B cell (primary cell): ENCODE results near the gene LMO7. TPM values are rescaled to one million over a fixed set of nuclear protein-coding genes. Genes with fewer than 3 reads are reported as not detected.

Experiments used
- ATAC-seq: fragments of 200-7000 bp; cut with Tn5 transposase; one replicate; pipeline ENCODE4 v1.10.0; 2021; ENCODE audit warnings: low read depth, mild to moderate bottlenecking, moderate number of reproducible peaks, moderate library complexity
- CTCF ChIA-PET: fragments of 350-600 bp; sonication (Branson Sonifier 250); formaldehyde crosslinking; loops from one replicate; lab custom pipeline; 2021; ENCODE audit warnings: antibody characterized with exemption, inconsistent platforms; lab: Charles Lee
- POLR2A ChIA-PET: fragments of 350-600 bp; sonication (Branson Sonifier 250); formaldehyde crosslinking; loops from one replicate; lab custom pipeline; 2021; ENCODE audit warnings: antibody characterized with exemption; lab: Charles Lee
- DNase-seq: peaks from one replicate; pipeline ENCODE4 v3.0.0; 2013
- H2AFZ ChIP-seq: 2 replicates; pipeline ENCODE4 v1.6.1; 2012; ENCODE audit warnings: mild to moderate bottlenecking, low read depth, low read length; ENCODE audit not compliant: insufficient read depth, poor library complexity, severe bottlenecking
- H3K27ac ChIP-seq, 2 donors: 1 replicate in 1 of 2; 2 replicates in 1 of 2; pipeline ENCODE4 v1.5.1; 2012 to 2013; ENCODE audit warnings: low read length in 2 of 2, mild to moderate bottlenecking in 2 of 2, moderate library complexity in 1 of 2
- H3K27me3 ChIP-seq, 4 experiments: fragments of 200-600 bp in 1 of 4; sonication (generic) in 1 of 4; replicated peaks in 1 of 4; 1 replicate in 2 of 4; 2 replicates in 2 of 4; pipeline versions ENCODE4 v1.6.1 to v1.7.0; 2013 to 2016; ENCODE audit warnings: low read length in 3 of 4, mild to moderate bottlenecking in 2 of 4, mixed read lengths in 1 of 4, moderate library complexity in 1 of 4; ENCODE audit not compliant: insufficient read depth in 4 of 4, control insufficient read depth in 3 of 4; ENCODE audit errors: control extremely low read depth in 1 of 4
- H3K36me3 ChIP-seq, 2 experiments: replicated peaks in 1 of 2; 1 replicate in 1 of 2; 2 replicates in 1 of 2; pipeline versions ENCODE4 v1.6.1 to v1.7.1; 2013; ENCODE audit warnings: low read length in 1 of 2; ENCODE audit not compliant: insufficient read depth in 2 of 2, control insufficient read depth in 1 of 2; ENCODE audit errors: control extremely low read depth in 1 of 2, extremely low read depth in 1 of 2
- H3K4me1 ChIP-seq, 2 donors: fragments of 200-600 bp in 1 of 2; sonication (generic) in 1 of 2; 1 replicate in 1 of 2; 2 replicates in 1 of 2; pipeline versions ENCODE4 v1.5.1 to v1.6.1; 2013 to 2017; ENCODE audit warnings: low read length in 2 of 2; ENCODE audit not compliant: control insufficient read depth in 2 of 2, insufficient read depth in 2 of 2
- H3K4me2 ChIP-seq: replicated peaks from 2 replicates; pipeline ENCODE3; 2012; ENCODE audit warnings: mild to moderate bottlenecking, low read depth, low read length; ENCODE audit not compliant: poor library complexity, severe bottlenecking
- H3K4me3 ChIP-seq, 5 experiments: fragments of 200-600 bp in 1 of 5; sonication (generic) in 1 of 5; 1 replicate in 3 of 5; 2 replicates in 2 of 5; pipeline versions ENCODE4 v1.5.1 to v1.7.0; 2011 to 2016; ENCODE audit warnings: low read length in 4 of 5, mild to moderate bottlenecking in 4 of 5, low read depth in 2 of 5, control low read depth in 1 of 5, moderate library complexity in 1 of 5; ENCODE audit not compliant: insufficient read depth in 1 of 5; ENCODE audit errors: control extremely low read depth in 1 of 5, extremely low read depth in 1 of 5
- H3K79me2 ChIP-seq: fragments of 200-600 bp; sonication (generic); one replicate; pipeline ENCODE4 v1.6.0; 2016; ENCODE audit warnings: low read length; ENCODE audit not compliant: control insufficient read depth, insufficient read depth
- H3K9ac ChIP-seq: fragments of 200-600 bp; sonication (generic); 2 replicates; pipeline ENCODE4 v1.6.1; 2017; ENCODE audit warnings: mild to moderate bottlenecking, low read length, moderate library complexity
- H3K9me3 ChIP-seq, 3 donors: one replicate each; pipeline versions ENCODE4 v1.6.1 to v1.7.1; 2013; ENCODE audit warnings: low read length in 2 of 3; ENCODE audit not compliant: control insufficient read depth in 2 of 3, insufficient read depth in 1 of 3; ENCODE audit errors: control extremely low read depth in 1 of 3
- H4K20me1 ChIP-seq: 2 replicates; pipeline ENCODE4 v1.6.0; 2012; ENCODE audit warnings: mild to moderate bottlenecking, low read length; ENCODE audit not compliant: insufficient read depth, control insufficient read depth, poor library complexity, severe bottlenecking
- H3K27ac Mint-ChIP-seq: one replicate; pipeline ENCODE4 v1.8.0; 2021; ENCODE audit warnings: mixed read lengths
- H3K27me3 Mint-ChIP-seq: one replicate; pipeline ENCODE4 v1.8.0; 2021; ENCODE audit warnings: mixed read lengths
- H3K4me1 Mint-ChIP-seq: one replicate; pipeline ENCODE4 v1.8.0; 2021; ENCODE audit warnings: mixed read lengths
- H3K4me3 Mint-ChIP-seq: one replicate; pipeline ENCODE4 v1.8.0; 2021; ENCODE audit warnings: mixed read lengths
- H3K9me3 Mint-ChIP-seq: one replicate; pipeline ENCODE4 v1.8.0; 2022; ENCODE audit warnings: mixed read lengths; ENCODE audit not compliant: insufficient read depth
- CTCF ChIP-seq: fragments of 200-600 bp; IDR thresholded peaks from one replicate; pipeline ENCODE4 v1.8.0; 2022; ENCODE audit warnings: antibody characterized with exemption, mild to moderate bottlenecking
- EZH2 ChIP-seq: IDR thresholded peaks from 2 replicates; pipeline ENCODE4 v1.6.1; 2012; ENCODE audit warnings: borderline replicate concordance, low read depth, mild to moderate bottlenecking, moderate library complexity, low read length; ENCODE audit not compliant: insufficient read depth, poor library complexity, severe bottlenecking
- WGBS: methylation state at CpG from one replicate; pipeline ENCODE4 v1.1.5; 2013; ENCODE audit warnings: missing lambda C conversion rate; ENCODE audit not compliant: insufficient coverage; 5-methylcytosine and 5-hydroxymethylcytosine counted together
- intact Hi-C: fragments of 100-400 bp; cut with micrococcal nuclease; formaldehyde crosslinking; loops from one replicate; pipeline ENCODE4 v1.10.0; 2022
- polyA plus RNA-seq: library from polyadenylated mRNA; depleted of rRNA; stranded (reverse); fragments of >200 nt; gene quantifications from 2 replicates; pipeline ENCODE4 v1.2.3, GENCODE V29; 2012
- total RNA-seq, 2 donors: library from RNA; stranded (reverse); fragments of 120-200 nt in 1 of 2; gene quantifications; 1 replicate in 1 of 2; 2 replicates in 1 of 2; pipeline versions ENCODE4 v1.2.3 to v1.2.4, GENCODE V29; 2013 to 2022

The LMO7 gene
- total and polyA plus RNA-seq, 2 donors (not counting 1 experiment from before 2014, with no cell fraction given), result 7.8 to 17.4 TPM

- no peaks in the 10 kb centered on the region for H3K27me3 ChIP-seq
- no peak overlapping the region for H2AFZ ChIP-seq
- CTCF ChIA-PET, result interaction anchor here (1.4 to 1.9 kb wide), 3 partner anchors 8 to 16 kb away, joined by 5 to 11 read pairs (median 7); no protein-coding TSS in a partner anchor
- no peak overlapping the region for H3K9ac ChIP-seq
- H3K79me2 ChIP-seq, result no peaks in the 10 kb centered on the region
- Mint-ChIP-seq H3K9me3 (no peaks in the 10 kb centered on the region), H3K4me3 (no peak overlapping the region), H3K27ac (no peak overlapping the region), H3K4me1 (no peaks in the 10 kb centered on the region), H3K27me3 (peaks cover 2% of the 10 kb centered on the region)
- DNase-seq (no peak), ATAC-seq (no peak)
- no peaks in the 10 kb centered on the region for H4K20me1 ChIP-seq
- H3K4me3 ChIP-seq, result no peak overlapping the region
- H3K4me1 ChIP-seq, result no peaks in the 10 kb centered on the region
- no peak for TF ChIP-seq EZH2
- TF ChIP-seq CTCF, result no peak
- H3K4me2 ChIP-seq, result no peak overlapping the region
- POLR2A ChIA-PET, result no interaction called here
- intact Hi-C loops, result no loop called here
- no peaks in the 10 kb centered on the region for H3K9me3 ChIP-seq
- no peak overlapping the region for H3K27ac ChIP-seq
- H3K36me3 ChIP-seq, result no peaks in the 10 kb centered on the region
Observed at GRCh38 chr13:75861786-75862185, 225.7 kb downstream of the LMO7 start.

DNA sequence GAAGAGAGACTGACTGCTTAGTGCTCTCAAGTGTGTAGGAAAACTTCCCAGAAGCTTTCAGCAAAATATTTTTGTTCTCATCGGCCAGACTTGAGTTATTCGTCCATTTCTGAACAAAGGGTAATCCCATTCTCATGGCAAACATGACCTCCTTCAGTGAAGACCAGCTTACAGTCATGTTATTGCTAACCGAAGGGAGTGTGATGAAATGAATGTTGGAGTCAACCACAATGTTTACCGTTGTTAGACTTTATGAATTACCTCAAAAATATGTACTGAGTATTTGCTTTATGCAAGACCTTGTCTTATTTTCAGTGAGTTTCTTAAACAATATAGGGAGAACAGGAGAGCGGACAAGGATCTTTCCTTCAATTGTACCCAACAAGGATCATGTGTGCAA, 228.6 kb downstream of the LMO7 start:
- no peak for DNase-seq
- Mint-ChIP-seq H3K4me3 (no peak overlapping the region), H3K27ac (no peak overlapping the region), H3K9me3 (no peaks in the 10 kb centered on the region), H3K4me1 (no peaks in the 10 kb centered on the region), H3K27me3 (peaks cover 6% of the 10 kb centered on the region)
- Histone ChIP-seq H3K27ac (no peak overlapping the region), H3K9me3 (no peaks in the 10 kb centered on the region), H2AFZ (no peak overlapping the region), H3K4me3 (no peak overlapping the region), H3K4me1 (no peaks in the 10 kb centered on the region), H3K9ac (no peak overlapping the region), H3K79me2 (no peaks in the 10 kb centered on the region), H4K20me1 (no peaks in the 10 kb centered on the region), H3K4me2 (no peak overlapping the region), H3K36me3 (no peaks in the 10 kb centered on the region), H3K27me3 (peaks cover 0 to 4% (median 0%) of the 10 kb centered on the region in 4 experiments)
- CTCF ChIA-PET, result interaction anchor here (1.0 to 2.2 kb wide), 3 partner anchors 10 to 1039 kb away, joined by 3 to 12 read pairs (median 4); no protein-coding TSS in a partner anchor
- 100% methylated on average over 1 of the region's 5 CpGs for WGBS
- TF ChIP-seq CTCF (no peak), EZH2 (no peak)
- intact Hi-C loops, result no loop called here
- POLR2A ChIA-PET, result no interaction called here
- no peak for ATAC-seq
